Measurements from ENCODE around the gene SLC66A2.
"Not testable (repeated sequence)": the region's sequence is repeated elsewhere in the genome, so short reads cannot be mapped to it uniquely, and the experiment has no call there.

SLC66A2 gene

GRCh38 chr18:79866889-79867574 lies 84.4 kb downstream of the SLC66A2 start:
- Histone ChIP-seq H3K9me3 (ENCODE audit: control insufficient read depth, low read length) (no peaks in the 10 kb centered on the region), H3K4me3 (ENCODE audit: insufficient read depth, low read depth, low read length, poor library complexity, severe bottlenecking) (no peak overlapping the region), H3K27me3 (replicated peaks; ENCODE audit: control insufficient read depth, insufficient read depth, low read length, poor library complexity, severe bottlenecking) (no peaks in the 10 kb centered on the region), H3K4me1 (ENCODE audit: control insufficient read depth, insufficient read depth, low read length, poor library complexity, severe bottlenecking) (no peaks in the 10 kb centered on the region), H3K36me3 (ENCODE audit: control insufficient read depth, insufficient read depth, low read length) (no peaks in the 10 kb centered on the region), H3K27ac (ENCODE audit: insufficient read depth, low read length, poor library complexity, severe bottlenecking) (no peak overlapping the region)
- DNase-seq: no peak

GRCh38 chr18:79865951-79866350 lies 85.5 kb downstream of the SLC66A2 start:
- H3K4me3 ChIP-seq (ENCODE audit: insufficient read depth, low read depth, low read length, poor library complexity, severe bottlenecking); H3K36me3 ChIP-seq (ENCODE audit: control insufficient read depth, insufficient read depth, low read length); H3K27me3 ChIP-seq (replicated peaks; ENCODE audit: control insufficient read depth, insufficient read depth, low read length, poor library complexity, severe bottlenecking); DNase-seq; H3K4me1 ChIP-seq (ENCODE audit: control insufficient read depth, insufficient read depth, low read length, poor library complexity, severe bottlenecking); H3K9me3 ChIP-seq (ENCODE audit: control insufficient read depth, low read length); H3K27ac ChIP-seq (ENCODE audit: insufficient read depth, low read length, poor library complexity, severe bottlenecking): not testable (repeated sequence)

GRCh38 chr18:79864955-79865354 lies 86.5 kb downstream of the SLC66A2 start:
- not testable (repeated sequence) for H3K27me3 ChIP-seq (replicated peaks; ENCODE audit: control insufficient read depth, insufficient read depth, low read length, poor library complexity, severe bottlenecking); DNase-seq; H3K36me3 ChIP-seq (ENCODE audit: control insufficient read depth, insufficient read depth, low read length); H3K27ac ChIP-seq (ENCODE audit: insufficient read depth, low read length, poor library complexity, severe bottlenecking); H3K4me1 ChIP-seq (ENCODE audit: control insufficient read depth, insufficient read depth, low read length, poor library complexity, severe bottlenecking); H3K9me3 ChIP-seq (ENCODE audit: control insufficient read depth, low read length); H3K4me3 ChIP-seq (ENCODE audit: insufficient read depth, low read depth, low read length, poor library complexity, severe bottlenecking)

- Histone ChIP-seq H3K9me3 (ENCODE audit: control insufficient read depth, low read length) (peaks cover 3% of the 10 kb centered on the region), H3K36me3 (ENCODE audit: control insufficient read depth, insufficient read depth, low read length) (no peaks in the 10 kb centered on the region), H3K4me1 (ENCODE audit: control insufficient read depth, insufficient read depth, low read length, poor library complexity, severe bottlenecking) (no peaks in the 10 kb centered on the region), H3K27me3 (replicated peaks; ENCODE audit: control insufficient read depth, insufficient read depth, low read length, poor library complexity, severe bottlenecking) (no peaks in the 10 kb centered on the region), H3K27ac (ENCODE audit: insufficient read depth, low read length, poor library complexity, severe bottlenecking) (no peak overlapping the region), H3K4me3 (ENCODE audit: insufficient read depth, low read depth, low read length, poor library complexity, severe bottlenecking) (no peak overlapping the region)
- no peak for DNase-seq
These were observed 87.3 kb downstream of the SLC66A2 start for GRCh38 chr18:79864006-79864725.

GRCh38 chr18:79863161-79864005 lies 88.1 kb downstream of the SLC66A2 start:
- Histone ChIP-seq H3K4me3 (ENCODE audit: insufficient read depth, low read depth, low read length, poor library complexity, severe bottlenecking) (no peak overlapping the region), H3K4me1 (ENCODE audit: control insufficient read depth, insufficient read depth, low read length, poor library complexity, severe bottlenecking) (no peaks in the 10 kb centered on the region), H3K36me3 (ENCODE audit: control insufficient read depth, insufficient read depth, low read length) (no peaks in the 10 kb centered on the region), H3K9me3 (ENCODE audit: control insufficient read depth, low read length) (peaks cover 3% of the 10 kb centered on the region), H3K27ac (ENCODE audit: insufficient read depth, low read length, poor library complexity, severe bottlenecking) (no peak overlapping the region), H3K27me3 (replicated peaks; ENCODE audit: control insufficient read depth, insufficient read depth, low read length, poor library complexity, severe bottlenecking) (no peaks in the 10 kb centered on the region)
- no peak for DNase-seq

- no peak for DNase-seq
- H3K36me3 ChIP-seq (ENCODE audit: control insufficient read depth, insufficient read depth, low read length): no peaks in the 10 kb centered on the region
- H3K9me3 ChIP-seq (ENCODE audit: control insufficient read depth, low read length): peaks cover 3% of the 10 kb centered on the region
- no peak overlapping the region for H3K27ac ChIP-seq (ENCODE audit: insufficient read depth, low read length, poor library complexity, severe bottlenecking)
- H3K4me3 ChIP-seq (ENCODE audit: insufficient read depth, low read depth, low read length, poor library complexity, severe bottlenecking): no peak overlapping the region
- no peaks in the 10 kb centered on the region for H3K27me3 ChIP-seq (replicated peaks; ENCODE audit: control insufficient read depth, insufficient read depth, low read length, poor library complexity, severe bottlenecking)
- H3K4me1 ChIP-seq (ENCODE audit: control insufficient read depth, insufficient read depth, low read length, poor library complexity, severe bottlenecking): no peaks in the 10 kb centered on the region
These were observed 88.9 kb downstream of the SLC66A2 start for GRCh38 chr18:79862562-79862961.

GRCh38 chr18:79861687-79862086 lies 89.8 kb downstream of the SLC66A2 start:
- no peak for DNase-seq
- peaks cover 3% of the 10 kb centered on the region for H3K9me3 ChIP-seq (ENCODE audit: control insufficient read depth, low read length)
- no peak overlapping the region for H3K27ac ChIP-seq (ENCODE audit: insufficient read depth, low read length, poor library complexity, severe bottlenecking)
- no peaks in the 10 kb centered on the region for H3K4me1 ChIP-seq (ENCODE audit: control insufficient read depth, insufficient read depth, low read length, poor library complexity, severe bottlenecking)
- H3K36me3 ChIP-seq (ENCODE audit: control insufficient read depth, insufficient read depth, low read length): no peaks in the 10 kb centered on the region
- H3K4me3 ChIP-seq (ENCODE audit: insufficient read depth, low read depth, low read length, poor library complexity, severe bottlenecking): no peak overlapping the region
- no peaks in the 10 kb centered on the region for H3K27me3 ChIP-seq (replicated peaks; ENCODE audit: control insufficient read depth, insufficient read depth, low read length, poor library complexity, severe bottlenecking)

- H3K4me3 ChIP-seq (ENCODE audit: insufficient read depth, low read depth, low read length, poor library complexity, severe bottlenecking): no peak overlapping the region
- H3K9me3 ChIP-seq (ENCODE audit: control insufficient read depth, low read length): peaks cover 3% of the 10 kb centered on the region
- DNase-seq: no peak
- no peaks in the 10 kb centered on the region for H3K36me3 ChIP-seq (ENCODE audit: control insufficient read depth, insufficient read depth, low read length)
- no peaks in the 10 kb centered on the region for H3K27me3 ChIP-seq (replicated peaks; ENCODE audit: control insufficient read depth, insufficient read depth, low read length, poor library complexity, severe bottlenecking)
- H3K4me1 ChIP-seq (ENCODE audit: control insufficient read depth, insufficient read depth, low read length, poor library complexity, severe bottlenecking): no peaks in the 10 kb centered on the region
- H3K27ac ChIP-seq (ENCODE audit: insufficient read depth, low read length, poor library complexity, severe bottlenecking): no peak overlapping the region
These were observed 92.1 kb downstream of the SLC66A2 start for GRCh38 chr18:79859314-79859713.

- no peak overlapping the region for H3K4me3 ChIP-seq (ENCODE audit: insufficient read depth, low read depth, low read length, poor library complexity, severe bottlenecking)
- H3K9me3 ChIP-seq (ENCODE audit: control insufficient read depth, low read length): peaks cover 3% of the 10 kb centered on the region
- no peak for DNase-seq
- H3K36me3 ChIP-seq (ENCODE audit: control insufficient read depth, insufficient read depth, low read length): no peaks in the 10 kb centered on the region
- H3K4me1 ChIP-seq (ENCODE audit: control insufficient read depth, insufficient read depth, low read length, poor library complexity, severe bottlenecking): no peaks in the 10 kb centered on the region
- H3K27ac ChIP-seq (ENCODE audit: insufficient read depth, low read length, poor library complexity, severe bottlenecking): no peak overlapping the region
- H3K27me3 ChIP-seq (replicated peaks; ENCODE audit: control insufficient read depth, insufficient read depth, low read length, poor library complexity, severe bottlenecking): no peaks in the 10 kb centered on the region
These were observed 94.3 kb downstream of the SLC66A2 start for GRCh38 chr18:79857082-79857671.
